Small intestine (tissue), 7 donors: ENCODE results near the gene ARMC2. TPM values are rescaled to one million over a fixed set of nuclear protein-coding genes. Genes with fewer than 3 reads are reported as not detected.
"Not testable (repeated sequence)": the region's sequence is repeated elsewhere in the genome, so short reads cannot be mapped to it uniquely, and the experiment has no call there.

Source experiments
- DNase-seq, 2 donors: peaks; one replicate each; pipeline versions ENCODE4 v3.0.0 to v3.0.0-alpha.2; 2013
- FAIRE-seq: peaks from 2 replicates; lab custom pipeline; 2012; peaks lifted over from hg19 to GRCh38; lab: Jason Lieb, UNC
- H3K27ac ChIP-seq, 3 donors: one replicate each; pipeline ENCODE4 v1.5.1; 2013; ENCODE audit warnings: low read length in 2 of 3, mild to moderate bottlenecking in 2 of 3, control low read depth in 1 of 3, inconsistent platforms in 1 of 3, low read depth in 1 of 3, moderate library complexity in 1 of 3
- H3K27me3 ChIP-seq, 3 donors: one replicate each; pipeline ENCODE4 v1.6.1; 2013; ENCODE audit warnings: low read length in 3 of 3, inconsistent platforms in 1 of 3; ENCODE audit not compliant: control insufficient read depth in 3 of 3, insufficient read depth in 3 of 3
- H3K36me3 ChIP-seq, 3 donors: one replicate each; pipeline ENCODE4 v1.6.1; 2013; ENCODE audit warnings: low read length in 3 of 3, inconsistent platforms in 1 of 3, low read depth in 1 of 3, mild to moderate bottlenecking in 1 of 3, moderate library complexity in 1 of 3; ENCODE audit not compliant: control insufficient read depth in 3 of 3, insufficient read depth in 2 of 3
- H3K4me1 ChIP-seq, 3 donors: one replicate each; pipeline ENCODE4 v1.6.1; 2013; ENCODE audit warnings: low read length in 2 of 3, inconsistent platforms in 1 of 3, low read depth in 1 of 3, mild to moderate bottlenecking in 1 of 3, moderate library complexity in 1 of 3; ENCODE audit not compliant: control insufficient read depth in 3 of 3, insufficient read depth in 2 of 3
- H3K4me3 ChIP-seq, 3 donors: one replicate each; pipeline ENCODE4 v1.5.1; 2013; ENCODE audit warnings: low read length in 3 of 3, control low read depth in 1 of 3, inconsistent platforms in 1 of 3, low read depth in 1 of 3, mild to moderate bottlenecking in 1 of 3, moderate library complexity in 1 of 3
- H3K9me3 ChIP-seq, 2 donors: one replicate each; pipeline ENCODE4 v1.6.1; 2013; ENCODE audit warnings: low read depth in 1 of 2, low read length in 1 of 2; ENCODE audit not compliant: control insufficient read depth in 2 of 2, insufficient read depth in 1 of 2
- WGBS, 3 donors: extraction: QIAGEN DNeasy Blood & Tissue Kit; methylation state at CpG; one replicate each; pipeline ENCODE4 v1.1.7; 2013; 5-methylcytosine and 5-hydroxymethylcytosine counted together
- polyA plus RNA-seq, 4 donors: library from polyadenylated mRNA; stranded (reverse) in 3 of 4; unstranded in 1 of 4; fragments of 200-250 nt in 3 of 4; fragments of 120-200 nt in 1 of 4; gene quantifications; one replicate each; pipeline versions ENCODE4 v1.2.1 to v1.2.3, GENCODE V29; 2013
- donor health status: healthy with polysubstance abuse.
- donor health status: control.
- donor health status: control.
- donor health status: Bipolar disorder and iron deficiency.
- donor health status: healthy.

ARMC2 gene
- polyA plus RNA-seq, 4 donors, result 0.22 to 4.1 (median 2.3) TPM

- DNase-seq (no peak), FAIRE-seq (no peak)
- peaks cover 0 to 25% (median 8%) of the 10 kb centered on the region in 3 donors for H3K4me1 ChIP-seq
- peak overlapping the region in 1 of 3 donors; percentile 3 for H3K27ac ChIP-seq
- no peak overlapping the region for H3K4me3 ChIP-seq
- WGBS, 3 donors, result 87 to 88% (median 88%) methylated on average over 14 of the region's 14 CpGs
- H3K27me3 ChIP-seq, result no peaks in the 10 kb centered on the region
- no peaks in the 10 kb centered on the region for H3K9me3 ChIP-seq
- H3K36me3 ChIP-seq, result no peaks in the 10 kb centered on the region
Measured at GRCh38 chr6:108968325-108969316, 120.4 kb downstream of the ARMC2 start.

GRCh38 chr6:108969776-108970175, 121.6 kb downstream of the ARMC2 start:
- Histone ChIP-seq H3K9me3 (no peaks in the 10 kb centered on the region), H3K4me3 (no peak overlapping the region), H3K36me3 (no peaks in the 10 kb centered on the region), H3K27ac (no peak overlapping the region), H3K4me1 (peaks cover 0 to 25% (median 8%) of the 10 kb centered on the region in 3 donors), H3K27me3 (no peaks in the 10 kb centered on the region)
- DNase-seq, result no peak
- FAIRE-seq, result no peak
- 78 to 90% (median 83%) methylated on average over 2 of the region's 2 CpGs for WGBS, 3 donors

- DNase-seq (no peak), FAIRE-seq (no peak)
- Histone ChIP-seq H3K27ac (no peak overlapping the region), H3K36me3 (no peaks in the 10 kb centered on the region), H3K27me3 (no peaks in the 10 kb centered on the region), H3K9me3 (no peaks in the 10 kb centered on the region), H3K4me1 (peaks cover 0 to 15% (median 2%) of the 10 kb centered on the region in 3 donors), H3K4me3 (no peak overlapping the region)
- 91 to 100% (median 95%) methylated on average over 1 of the region's 1 CpG for WGBS, 3 donors
Measured at GRCh38 chr6:108974201-108974600, 126.0 kb downstream of the ARMC2 start.

GRCh38 chr6:108978638-108979037, 130.4 kb downstream of the ARMC2 start:
- not testable (repeated sequence) for H3K27ac ChIP-seq, DNase-seq, H3K4me1 ChIP-seq, H3K4me3 ChIP-seq, H3K36me3 ChIP-seq, H3K27me3 ChIP-seq, FAIRE-seq
- peaks cover 0 to 13% of the 10 kb centered on the region in 2 donors for H3K9me3 ChIP-seq
- WGBS, 3 donors, result 93 to 100% (median 100%) methylated on average over 1 of the region's 1 CpG

- H3K4me1 ChIP-seq, result peaks cover 0 to 7% (median 0%) of the 10 kb centered on the region in 3 donors
- H3K27ac ChIP-seq, result no peak overlapping the region
- no peak overlapping the region for H3K4me3 ChIP-seq
- no peak for FAIRE-seq
- H3K9me3 ChIP-seq, result peaks cover 0 to 15% of the 10 kb centered on the region in 2 donors
- H3K36me3 ChIP-seq, result peaks cover 2 to 13% (median 3%) of the 10 kb centered on the region in 3 donors
- 88 to 95% (median 93%) methylated on average over 10 of the region's 10 CpGs for WGBS, 3 donors
- no peak for DNase-seq
- no peaks in the 10 kb centered on the region for H3K27me3 ChIP-seq
Measured at GRCh38 chr6:108982154-108983113, 134.2 kb downstream of the ARMC2 start.

GRCh38 chr6:108983151-108983550, 134.9 kb downstream of the ARMC2 start:
- peaks cover 0 to 8% (median 0%) of the 10 kb centered on the region in 3 donors for H3K4me1 ChIP-seq
- no peak for DNase-seq
- H3K27me3 ChIP-seq, result no peaks in the 10 kb centered on the region
- H3K27ac ChIP-seq, result no peak overlapping the region
- H3K4me3 ChIP-seq, result no peak overlapping the region
- FAIRE-seq, result no peak
- peaks cover 3 to 19% (median 7%) of the 10 kb centered on the region in 3 donors for H3K36me3 ChIP-seq
- WGBS, 3 donors, result 68 to 83% (median 69%) methylated on average over 1 of the region's 1 CpG
- H3K9me3 ChIP-seq, result peaks cover 0 to 15% of the 10 kb centered on the region in 2 donors

- H3K36me3 ChIP-seq, result peaks cover 4 to 25% (median 9%) of the 10 kb centered on the region in 3 donors
- H3K4me3 ChIP-seq, result no peak overlapping the region
- FAIRE-seq (no peak), DNase-seq (no peak)
- H3K9me3 ChIP-seq, result peaks cover 0 to 9% of the 10 kb centered on the region in 2 donors
- no peaks in the 10 kb centered on the region for H3K27me3 ChIP-seq
- no peak overlapping the region for H3K27ac ChIP-seq
- peaks cover 0 to 16% (median 3%) of the 10 kb centered on the region in 3 donors for H3K4me1 ChIP-seq
Measured at GRCh38 chr6:108985301-108985700, 137.1 kb downstream of the ARMC2 start.

GRCh38 chr6:108987156-108987555, 138.9 kb downstream of the ARMC2 start:
- Histone ChIP-seq H3K36me3 (peaks cover 5 to 31% (median 12%) of the 10 kb centered on the region in 3 donors), H3K27me3 (no peaks in the 10 kb centered on the region), H3K4me1 (peaks cover 0 to 25% (median 3%) of the 10 kb centered on the region in 3 donors), H3K27ac (no peak overlapping the region), H3K4me3 (no peak overlapping the region), H3K9me3 (peaks cover 0 to 5% of the 10 kb centered on the region in 2 donors)
- no peak for DNase-seq
- FAIRE-seq, result no peak
